NCI-H2227 (cell line): ENCODE data around the gene ADAMTS9.

Experiments
- DNase-seq: peaks from one replicate; lab custom pipeline; 2025; ENCODE audit not compliant: unreplicated experiment; lab: John Stamatoyannopoulos, UW

Gene ADAMTS9, protein sequence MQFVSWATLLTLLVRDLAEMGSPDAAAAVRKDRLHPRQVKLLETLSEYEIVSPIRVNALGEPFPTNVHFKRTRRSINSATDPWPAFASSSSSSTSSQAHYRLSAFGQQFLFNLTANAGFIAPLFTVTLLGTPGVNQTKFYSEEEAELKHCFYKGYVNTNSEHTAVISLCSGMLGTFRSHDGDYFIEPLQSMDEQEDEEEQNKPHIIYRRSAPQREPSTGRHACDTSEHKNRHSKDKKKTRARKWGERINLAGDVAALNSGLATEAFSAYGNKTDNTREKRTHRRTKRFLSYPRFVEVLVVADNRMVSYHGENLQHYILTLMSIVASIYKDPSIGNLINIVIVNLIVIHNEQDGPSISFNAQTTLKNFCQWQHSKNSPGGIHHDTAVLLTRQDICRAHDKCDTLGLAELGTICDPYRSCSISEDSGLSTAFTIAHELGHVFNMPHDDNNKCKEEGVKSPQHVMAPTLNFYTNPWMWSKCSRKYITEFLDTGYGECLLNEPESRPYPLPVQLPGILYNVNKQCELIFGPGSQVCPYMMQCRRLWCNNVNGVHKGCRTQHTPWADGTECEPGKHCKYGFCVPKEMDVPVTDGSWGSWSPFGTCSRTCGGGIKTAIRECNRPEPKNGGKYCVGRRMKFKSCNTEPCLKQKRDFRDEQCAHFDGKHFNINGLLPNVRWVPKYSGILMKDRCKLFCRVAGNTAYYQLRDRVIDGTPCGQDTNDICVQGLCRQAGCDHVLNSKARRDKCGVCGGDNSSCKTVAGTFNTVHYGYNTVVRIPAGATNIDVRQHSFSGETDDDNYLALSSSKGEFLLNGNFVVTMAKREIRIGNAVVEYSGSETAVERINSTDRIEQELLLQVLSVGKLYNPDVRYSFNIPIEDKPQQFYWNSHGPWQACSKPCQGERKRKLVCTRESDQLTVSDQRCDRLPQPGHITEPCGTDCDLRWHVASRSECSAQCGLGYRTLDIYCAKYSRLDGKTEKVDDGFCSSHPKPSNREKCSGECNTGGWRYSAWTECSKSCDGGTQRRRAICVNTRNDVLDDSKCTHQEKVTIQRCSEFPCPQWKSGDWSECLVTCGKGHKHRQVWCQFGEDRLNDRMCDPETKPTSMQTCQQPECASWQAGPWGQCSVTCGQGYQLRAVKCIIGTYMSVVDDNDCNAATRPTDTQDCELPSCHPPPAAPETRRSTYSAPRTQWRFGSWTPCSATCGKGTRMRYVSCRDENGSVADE (N-terminal part only)

DNA sequence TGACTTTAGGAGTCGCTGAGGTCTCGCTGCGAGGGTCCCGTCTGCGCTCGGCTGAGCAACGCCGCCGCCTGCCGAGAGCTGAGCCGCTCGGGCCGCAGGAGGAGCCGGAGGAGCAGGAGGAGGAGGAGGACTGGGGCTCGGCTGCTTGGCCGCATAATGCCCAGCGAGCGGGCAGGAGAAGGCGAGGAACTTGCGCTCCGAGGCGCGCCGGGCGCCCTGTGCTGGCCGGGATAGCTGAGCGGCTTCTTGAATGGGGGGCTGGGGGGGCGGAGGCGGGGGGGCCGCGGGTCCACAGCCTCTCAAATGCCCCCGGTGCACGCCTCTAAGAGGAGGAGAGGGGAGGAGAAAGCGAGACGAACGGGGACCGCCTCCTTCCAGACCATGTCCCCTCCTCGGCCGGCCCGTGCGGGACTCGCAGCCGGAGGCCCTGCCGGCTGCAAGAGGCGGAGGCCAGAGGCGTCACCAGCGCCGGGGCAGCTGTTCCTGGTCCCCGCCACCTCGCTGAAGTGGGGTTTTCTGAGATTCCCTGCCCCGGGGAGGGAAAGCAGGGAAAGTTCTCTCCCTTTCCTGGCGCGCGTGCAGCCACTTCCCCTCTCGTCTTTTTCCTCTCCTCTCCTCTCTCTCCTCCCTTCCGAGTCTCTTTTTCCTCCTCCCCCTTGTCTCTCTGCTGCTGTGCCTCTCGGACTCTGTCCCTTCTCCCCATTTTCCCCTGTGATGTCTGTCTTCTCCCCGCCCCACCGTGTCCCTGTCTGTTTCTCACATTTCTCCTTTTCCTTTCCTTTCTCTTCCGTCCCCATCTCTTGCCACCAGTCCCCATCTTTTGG is at the start of gene ADAMTS9:
TSS of gene ADAMTS9 (minus strand) at position 220 of the 824 bp plus-strand sequence. CDS start 343 bp downstream, outside the sequence.
- DNase-seq: peak; percentile 53

DNA sequence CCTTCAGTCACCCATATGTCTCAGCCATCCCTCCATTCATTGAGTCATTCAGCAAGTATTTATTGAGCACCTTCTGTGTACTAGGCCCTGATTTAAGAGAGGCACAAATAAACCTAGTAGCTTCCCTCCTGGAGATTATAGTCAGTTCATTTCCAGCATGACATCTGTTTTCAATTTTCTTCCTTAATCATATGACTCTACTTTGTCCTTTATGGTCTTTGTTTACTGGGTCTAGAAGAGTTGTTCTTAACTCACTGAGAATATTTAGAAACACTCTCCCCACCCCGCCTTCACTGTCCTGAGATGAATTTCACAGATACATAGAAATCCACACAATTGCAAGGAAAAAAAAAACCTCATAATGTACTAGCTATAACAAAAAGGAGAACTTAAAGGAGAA is 44.8 kb upstream of the ADAMTS9 start:
- no peak for DNase-seq

DNA sequence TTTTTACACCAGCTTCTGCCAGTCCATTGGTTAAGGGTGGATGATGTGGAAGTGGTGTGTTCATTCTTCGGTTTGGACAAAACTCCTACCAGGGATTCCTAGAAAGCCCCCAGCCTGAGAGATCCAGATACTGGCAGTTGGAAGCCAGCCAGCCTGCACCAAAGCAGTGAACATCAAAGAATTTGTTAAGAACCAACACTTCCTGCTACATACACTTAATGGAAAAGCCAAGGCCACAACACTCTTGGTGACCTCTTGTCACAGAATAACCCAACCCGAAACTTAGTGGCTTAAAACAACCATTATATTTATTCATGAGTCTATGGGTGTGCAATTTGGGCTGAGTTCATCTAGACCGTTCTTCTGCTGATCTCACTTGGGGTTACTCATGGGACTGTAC is 42.9 kb upstream of the ADAMTS9 start:
- DNase-seq: no peak

DNA sequence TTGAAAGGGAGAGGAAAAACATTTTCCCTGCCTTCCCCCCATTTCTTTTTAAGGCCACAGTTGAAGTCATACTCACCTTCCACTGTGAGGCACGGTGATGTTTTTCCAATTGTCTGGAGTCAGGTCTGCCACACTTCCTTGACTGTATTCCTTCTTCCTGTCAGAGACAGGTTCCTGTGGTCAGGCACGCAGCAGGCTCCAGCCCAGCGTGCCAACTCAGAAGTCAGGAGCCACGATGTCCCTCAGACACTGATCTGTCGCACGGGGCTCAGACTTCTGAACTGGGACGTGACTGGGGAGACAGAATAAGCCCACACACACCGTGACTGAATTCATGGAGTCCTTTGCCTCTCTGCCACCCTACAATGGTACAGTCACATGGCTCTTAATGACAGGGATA is 41.2 kb upstream of the ADAMTS9 start:
- DNase-seq: no peak

DNA sequence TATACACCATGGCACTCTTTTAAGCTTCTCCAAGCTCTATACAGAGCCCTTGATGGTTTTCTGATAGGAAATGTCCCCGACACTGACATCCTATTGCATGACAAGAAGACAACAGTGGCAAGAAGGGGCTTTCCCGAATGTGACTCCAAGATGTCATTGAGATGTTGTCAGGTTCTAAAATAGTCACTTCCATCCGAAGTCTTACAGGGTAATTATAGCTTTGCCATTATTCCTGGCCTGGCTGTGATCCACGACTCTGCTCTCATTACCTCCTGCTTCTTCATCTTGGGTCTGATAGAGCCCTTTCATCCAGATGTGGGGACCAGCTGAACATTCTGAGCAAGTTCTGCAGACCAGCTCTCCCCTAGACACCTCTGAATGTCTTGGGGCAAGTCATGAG is 40.6 kb upstream of the ADAMTS9 start:
- DNase-seq: no peak

DNA sequence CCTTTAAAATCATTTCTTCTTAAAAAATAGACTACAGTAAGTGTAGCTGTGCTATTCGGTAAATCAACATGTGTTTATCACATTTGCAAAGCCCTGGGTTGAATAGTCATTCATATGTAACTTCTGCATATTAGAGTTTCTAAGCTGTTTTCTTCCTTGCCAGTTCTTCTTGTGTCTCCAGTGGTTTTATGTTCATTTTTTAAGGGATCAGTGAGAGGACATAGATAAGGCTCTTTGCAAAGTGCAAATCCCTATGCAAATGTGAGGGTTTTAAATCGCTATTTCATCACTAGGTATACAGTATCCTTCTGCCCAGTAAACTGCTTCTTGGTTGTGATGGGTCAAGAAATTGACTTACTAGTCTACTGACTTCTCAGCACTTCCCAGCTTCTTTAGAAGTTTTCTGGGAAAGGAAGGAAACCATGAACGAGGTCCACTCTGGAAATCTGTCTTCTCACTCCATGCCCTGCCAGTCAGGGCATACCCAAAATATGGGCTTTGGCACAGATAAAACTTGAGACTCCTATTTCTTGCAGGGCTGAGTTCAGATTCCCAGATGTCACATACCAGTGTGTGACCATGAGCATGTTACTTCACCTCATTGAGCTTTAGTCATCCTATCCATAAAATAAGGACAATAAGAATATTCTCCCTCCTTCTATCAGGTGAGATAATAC is 38.8 kb upstream of the ADAMTS9 start:
- DNase-seq: no peak

DNA sequence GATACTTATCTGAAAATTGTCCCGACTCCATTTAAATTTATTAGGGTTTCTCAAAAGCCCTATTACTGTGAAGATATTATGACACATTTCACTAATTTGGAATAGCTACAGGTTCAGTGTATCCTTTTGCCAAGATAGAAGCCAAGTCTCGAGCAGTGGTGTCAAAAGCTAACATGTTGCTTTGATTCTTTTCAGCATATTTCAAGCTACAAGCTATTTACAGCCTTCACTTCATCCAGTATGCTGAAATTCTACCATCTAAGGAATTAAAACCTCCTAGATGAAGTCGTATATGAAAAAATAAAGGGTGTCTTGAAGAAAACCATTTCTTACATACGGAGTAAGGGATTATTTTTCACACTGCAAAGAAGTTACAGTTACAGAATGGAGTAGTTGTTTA is 31.2 kb upstream of the ADAMTS9 start:
- no peak for DNase-seq

DNA sequence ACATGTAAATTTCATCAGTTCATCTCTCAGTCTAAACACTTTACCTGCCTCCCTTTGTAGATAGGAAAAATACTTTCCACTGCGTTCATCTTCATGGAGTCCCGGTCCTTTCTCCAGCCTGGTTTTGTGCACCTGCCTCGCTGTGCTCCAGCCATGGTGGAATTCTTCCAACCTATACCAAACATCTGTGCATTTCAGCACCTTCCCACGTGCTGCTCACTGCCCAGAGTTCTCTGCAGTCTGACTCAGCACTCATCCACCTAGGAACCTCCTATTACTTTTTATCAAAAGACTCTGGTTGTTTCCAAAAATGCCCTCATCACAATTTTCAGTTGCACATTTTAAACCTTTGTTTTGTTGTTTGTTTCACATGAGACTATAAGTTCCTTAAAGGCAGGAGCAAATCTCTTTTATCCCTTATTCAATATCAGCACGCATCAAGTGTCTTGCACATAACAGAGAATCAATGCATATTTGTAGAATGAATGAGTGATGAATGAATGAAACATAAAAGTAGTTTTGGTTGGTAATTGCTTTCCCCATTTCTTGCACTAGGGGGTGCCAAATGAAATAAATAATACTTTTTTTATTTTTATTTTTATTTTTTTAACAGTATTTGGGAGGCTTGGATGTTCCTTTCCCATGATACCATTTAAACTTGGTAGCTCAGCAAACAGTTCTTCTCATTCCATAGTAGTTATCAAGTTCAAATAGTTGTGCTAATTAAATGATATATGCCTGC is 30.2 kb upstream of the ADAMTS9 start:
- no peak for DNase-seq

DNA sequence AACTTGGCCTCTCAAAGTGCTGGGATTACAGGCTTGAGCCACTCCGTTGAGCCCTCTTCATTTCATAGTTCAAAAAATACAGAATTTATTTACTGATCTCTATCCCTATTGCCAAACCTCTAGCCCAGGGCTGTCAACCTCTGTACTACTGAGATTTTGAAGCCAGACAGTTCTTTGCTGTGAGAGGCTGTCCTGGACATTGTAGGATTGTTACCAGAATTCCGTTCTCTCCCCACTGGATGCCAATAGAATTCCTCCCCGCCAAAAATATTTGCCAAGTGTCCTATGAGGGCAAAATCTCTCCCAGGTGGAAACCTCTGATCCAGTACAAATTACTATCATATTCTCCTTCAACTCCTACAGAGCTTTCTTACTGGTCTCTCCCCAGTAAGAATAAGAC is 29.6 kb upstream of the ADAMTS9 start:
- no peak for DNase-seq

DNA sequence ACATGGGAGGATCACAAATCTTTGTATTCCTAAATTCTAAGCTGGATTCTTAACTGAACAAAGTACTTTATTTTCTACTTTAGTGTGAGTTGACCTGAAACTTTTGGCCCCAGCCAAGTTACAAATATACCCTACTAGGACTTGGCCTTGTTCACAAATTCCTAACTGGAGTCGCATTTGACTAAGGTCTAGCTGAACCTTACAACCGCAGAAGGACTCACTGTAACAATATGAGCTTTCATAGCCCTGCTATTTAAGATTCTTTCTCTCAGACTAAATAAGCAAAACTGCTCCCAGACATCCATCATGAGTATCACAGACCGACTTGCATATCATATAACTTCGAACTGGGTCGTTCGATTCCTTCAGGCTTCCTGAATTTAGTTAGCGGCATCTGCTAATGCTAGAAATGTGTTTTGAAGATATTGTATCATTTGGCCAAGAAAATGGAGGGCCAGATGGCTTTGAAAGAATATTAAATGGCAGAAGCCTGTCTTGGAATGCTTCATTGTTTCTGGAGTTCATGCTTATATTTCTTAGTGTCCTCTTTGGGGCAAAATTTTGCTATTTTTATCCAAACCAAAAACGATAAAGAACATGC is 28.4 kb upstream of the ADAMTS9 start:
- DNase-seq: no peak

DNA sequence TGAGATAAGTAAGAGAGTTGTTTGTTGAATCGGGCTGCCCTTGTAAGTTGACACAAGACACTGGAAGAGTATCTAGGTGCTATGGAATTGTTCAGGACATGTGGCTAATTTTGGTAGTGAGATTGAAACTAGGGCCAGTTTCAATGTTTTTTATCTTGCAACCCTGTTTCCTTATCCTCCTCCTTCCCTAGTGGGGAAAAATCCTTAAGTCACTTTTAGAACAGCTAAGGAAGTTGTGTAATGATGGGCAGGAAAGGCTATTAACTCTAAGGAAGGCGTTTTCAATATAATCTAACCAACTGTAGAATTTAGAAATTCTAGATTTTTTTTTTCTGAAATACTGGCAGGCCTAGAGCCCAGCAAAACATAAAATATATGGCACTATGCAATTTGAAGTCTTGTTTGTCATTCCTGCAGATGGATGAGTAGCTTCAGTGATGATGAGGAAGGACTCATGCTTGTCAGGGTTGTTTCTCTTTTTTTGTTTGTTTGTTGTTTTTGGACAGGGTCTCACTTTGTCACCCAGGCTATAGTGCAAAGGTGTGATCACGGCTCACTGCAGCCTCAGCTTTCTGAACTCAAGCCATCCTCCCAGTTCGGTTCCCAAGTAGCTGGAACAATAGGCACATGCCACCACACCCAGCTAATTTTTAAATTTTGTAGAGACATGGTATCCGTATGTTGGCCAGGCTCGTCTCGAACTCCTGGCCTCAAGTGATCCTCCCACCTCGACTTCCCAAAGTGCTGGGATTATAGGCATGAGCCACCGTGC is 27.6 kb upstream of the ADAMTS9 start:
- DNase-seq: no peak

DNA sequence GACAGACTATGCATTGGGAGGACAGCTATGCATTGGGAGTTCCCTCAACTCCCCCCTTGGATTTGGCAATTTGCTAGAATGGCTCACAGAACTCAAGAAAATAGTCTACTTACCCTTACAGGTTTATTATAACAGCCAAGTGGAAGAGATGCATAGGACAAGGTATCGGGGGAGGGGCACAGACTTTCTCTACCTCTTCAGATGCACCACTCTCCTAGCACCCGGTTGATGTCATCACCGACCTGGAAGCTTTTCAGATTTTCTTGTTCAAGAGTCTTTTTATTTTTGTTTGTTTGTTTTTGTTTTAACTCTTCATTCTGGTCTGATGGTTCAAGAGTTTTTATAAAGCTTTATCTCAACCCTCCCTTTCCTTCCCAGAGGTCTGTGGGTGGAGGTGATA is 20.7 kb upstream of the ADAMTS9 start:
- DNase-seq: no peak

DNA sequence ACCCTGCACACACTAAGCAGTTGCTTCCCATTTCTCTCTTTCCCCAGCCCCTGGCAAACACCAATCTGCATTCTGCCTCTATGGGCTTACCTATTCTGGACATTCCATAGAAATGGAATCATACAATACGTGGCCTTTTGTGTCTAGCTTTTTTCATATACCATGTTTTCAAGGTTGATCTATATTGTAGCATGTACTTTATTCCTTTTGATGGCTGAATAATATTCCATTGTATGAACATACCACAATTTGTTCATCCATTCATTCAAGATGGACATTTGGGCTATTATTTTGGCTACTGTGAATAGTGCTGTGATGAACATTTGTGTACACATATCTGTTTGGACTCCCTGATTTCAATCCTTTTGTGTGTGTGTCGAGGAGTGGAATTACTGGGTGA is 18.1 kb upstream of the ADAMTS9 start:
- no peak for DNase-seq

DNA sequence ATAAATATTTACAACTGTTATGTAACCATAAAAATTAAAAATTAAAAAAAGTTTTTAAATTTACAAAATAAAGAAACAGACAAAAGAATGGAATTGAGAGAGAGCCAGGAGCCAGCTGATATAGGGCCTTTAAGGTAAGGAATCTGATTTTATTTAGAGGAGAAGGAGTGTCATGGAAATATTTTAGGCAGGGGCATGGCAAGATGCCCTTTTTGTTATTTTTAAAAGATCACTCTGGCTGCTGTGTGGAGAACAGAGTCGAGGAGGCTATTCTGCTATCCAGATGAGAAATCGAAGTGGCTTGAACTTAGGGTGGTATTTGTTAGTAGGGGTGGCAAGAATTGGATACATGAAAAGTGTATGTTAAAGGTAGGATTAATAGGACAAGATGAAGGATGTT is 9.1 kb upstream of the ADAMTS9 start:
- no peak for DNase-seq

DNA sequence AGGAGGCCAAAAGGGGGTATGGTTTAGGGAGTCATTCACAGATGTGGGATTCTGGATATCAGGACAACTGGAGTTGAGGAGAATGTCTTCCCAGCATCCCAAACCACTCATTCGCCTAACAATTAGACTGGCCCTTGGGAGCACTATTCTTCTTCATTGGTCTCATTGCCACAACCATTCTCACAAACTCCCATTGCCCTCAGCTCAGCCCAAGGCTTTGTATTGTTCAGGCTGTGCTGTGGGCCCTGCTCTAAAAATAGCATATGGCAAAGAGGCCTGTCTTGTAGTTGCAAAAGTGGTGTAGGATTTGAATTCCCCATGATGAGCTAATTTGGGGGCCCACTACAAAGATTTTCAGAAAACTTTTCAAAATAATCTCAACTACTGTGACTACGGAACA is 6.3 kb upstream of the ADAMTS9 start:
- DNase-seq: no peak

DNA sequence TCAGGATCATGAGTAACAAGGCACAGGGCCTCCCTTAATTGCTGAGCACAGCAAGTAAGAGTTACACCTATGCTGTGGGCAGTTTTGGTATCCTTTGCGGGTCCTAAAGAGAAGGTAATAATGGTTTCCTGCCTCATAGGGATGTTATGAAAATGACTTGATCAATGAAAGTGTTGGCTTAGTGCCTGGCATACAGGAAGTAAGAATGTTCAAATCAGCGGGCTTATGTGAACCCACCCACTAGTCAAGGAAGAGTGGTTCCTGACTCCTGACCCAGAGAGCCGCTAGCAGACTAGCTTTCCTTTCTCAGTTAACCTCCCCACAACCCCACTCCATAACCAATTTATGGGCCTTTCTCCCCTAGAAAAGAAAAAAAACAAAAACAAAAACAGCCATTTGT is 5.2 kb upstream of the ADAMTS9 start:
- DNase-seq: no peak

DNA sequence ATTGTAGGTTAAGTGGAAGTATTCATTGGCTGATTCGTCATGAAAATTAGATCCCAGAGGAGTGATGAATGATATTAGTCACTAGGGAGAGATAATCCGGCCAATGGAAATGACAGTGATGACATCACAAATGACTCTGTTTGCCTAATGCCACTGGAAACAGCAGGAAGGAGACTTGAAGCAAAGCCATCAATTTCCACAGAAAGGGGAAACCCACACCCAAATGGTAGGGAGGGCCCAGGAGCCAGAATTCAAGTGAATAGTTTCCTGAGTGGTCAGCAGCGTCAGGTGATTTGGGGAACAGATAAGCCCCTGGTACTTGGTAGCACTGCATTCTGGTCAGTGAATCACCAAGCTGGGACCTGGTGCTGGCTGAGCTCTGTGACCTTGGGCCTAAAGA is 3.3 kb upstream of the ADAMTS9 start:
- DNase-seq: no peak

DNA sequence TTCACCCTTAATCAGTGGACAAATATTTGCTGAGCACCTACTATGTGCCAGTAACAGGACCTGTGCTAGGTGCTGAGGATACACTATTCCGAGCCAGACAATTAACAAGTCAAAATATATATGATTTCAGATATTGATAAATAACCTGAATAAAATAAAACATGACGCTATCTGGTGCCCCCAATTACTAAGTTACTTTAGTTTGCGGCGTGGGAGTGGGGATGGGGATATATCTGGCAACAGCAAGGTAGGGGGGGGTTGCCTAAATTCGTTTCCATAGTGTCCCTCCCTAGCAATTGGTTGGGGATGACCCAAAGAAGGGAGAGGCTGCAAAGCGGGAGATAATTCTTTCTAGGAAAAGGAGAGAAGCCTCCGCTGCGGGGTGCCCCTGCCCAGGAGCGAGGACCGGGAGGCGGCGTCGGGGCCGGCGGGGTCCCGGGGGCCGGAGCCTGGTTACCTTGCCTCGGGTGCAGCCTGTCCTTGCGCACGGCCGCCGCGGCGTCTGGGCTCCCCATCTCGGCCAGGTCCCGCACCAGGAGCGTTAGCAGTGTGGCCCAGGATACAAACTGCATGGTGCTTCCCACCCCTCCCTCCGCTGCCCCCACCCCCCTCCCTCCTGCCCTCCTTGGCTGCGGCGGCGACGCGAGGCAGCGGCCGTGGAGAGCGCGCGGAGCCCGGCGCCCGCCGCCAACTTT is 567 bp downstream of the ADAMTS9 start:
- no peak for DNase-seq
